H1 (cell line): ENCODE measurements around the gene LYPD6. TPM values are rescaled to one million over a fixed set of nuclear protein-coding genes. Genes with fewer than 3 reads are reported as not detected.

Source experiments
- CTCF ChIA-PET: fragments of 300-600 bp; sonication (Branson Sonifier 250); formaldehyde crosslinking; loops from one replicate; lab custom pipeline; 2021; ENCODE audit not compliant: partially characterized antibody; lab: Charles Lee
- POLR2A ChIA-PET: fragments of 300-600 bp; sonication (Branson Sonifier 250); formaldehyde crosslinking; loops from one replicate; lab custom pipeline; 2021; ENCODE audit warnings: inconsistent platforms; ENCODE audit not compliant: partially characterized antibody; lab: Charles Lee
- DNase-seq, 2 experiments: peaks; one replicate each; pipeline versions ENCODE4 v3.0.0 to v3.0.0-alpha.2; 2010 to 2022; ENCODE audit warnings: low spot score in 2 of 2, low read depth in 1 of 2, mixed read lengths in 1 of 2
- FAIRE-seq: peaks from 2 replicates; lab custom pipeline; 2011; peaks lifted over from hg19 to GRCh38; lab: Jason Lieb, UNC
- H2AFZ ChIP-seq: 2 replicates; pipeline ENCODE4 v1.8.1; 2012; ENCODE audit warnings: low read length, inconsistent platforms
- H2AK5ac ChIP-seq: 2 replicates; pipeline ENCODE4 v1.6.1; 2013; ENCODE audit warnings: low read depth, low read length
- H2BK120ac ChIP-seq: replicated peaks from 2 replicates; pipeline ENCODE3; 2013; ENCODE audit warnings: low read depth, low read length, inconsistent platforms
- H2BK12ac ChIP-seq: 2 replicates; pipeline ENCODE4 v1.6.1; 2013; ENCODE audit warnings: low read depth, low read length
- H2BK15ac ChIP-seq: 2 replicates; pipeline ENCODE4 v1.6.1; 2013; ENCODE audit warnings: low read length
- H2BK20ac ChIP-seq: 2 replicates; pipeline ENCODE4 v1.6.1; 2013; ENCODE audit warnings: low read length
- H2BK5ac ChIP-seq: 2 replicates; pipeline ENCODE4 v1.6.1; 2013; ENCODE audit warnings: low read depth, low read length
- H3K14ac ChIP-seq: 2 replicates; pipeline ENCODE4 v1.6.1; 2013; ENCODE audit warnings: inconsistent platforms; ENCODE audit not compliant: insufficient read length
- H3K18ac ChIP-seq: 2 replicates; pipeline ENCODE4 v1.6.1; 2013; ENCODE audit warnings: low read length; ENCODE audit errors: extremely low read depth
- H3K23ac ChIP-seq: 2 replicates; pipeline ENCODE4 v1.6.1; 2013; ENCODE audit warnings: inconsistent platforms; ENCODE audit not compliant: insufficient read length
- H3K23me2 ChIP-seq: 2 replicates; pipeline ENCODE4 v1.6.1; 2013; ENCODE audit warnings: low read depth, low read length
- H3K27ac ChIP-seq: 2 replicates; pipeline ENCODE4 v1.6.1; 2011; ENCODE audit warnings: low read depth, low read length, inconsistent platforms
- H3K27me3 ChIP-seq, 4 experiments: replicated peaks in 1 of 4; 1 replicate in 1 of 4; 2 replicates in 3 of 4; pipeline versions ENCODE4 v1.6.1 to v1.8.1; 2011 to 2013; ENCODE audit warnings: low read length in 3 of 4, mild to moderate bottlenecking in 3 of 4, inconsistent platforms in 2 of 4, mixed read lengths in 2 of 4, moderate library complexity in 1 of 4; ENCODE audit not compliant: control insufficient read depth in 3 of 4, insufficient read depth in 3 of 4; ENCODE audit errors: extremely low read depth in 1 of 4
- H3K36me3 ChIP-seq, 4 experiments: 2 replicates each; pipeline versions ENCODE4 v1.6.1 to v1.8.1; 2011 to 2013; ENCODE audit warnings: mild to moderate bottlenecking in 4 of 4, low read length in 3 of 4, moderate library complexity in 2 of 4, control low read depth in 1 of 4, inconsistent platforms in 1 of 4; ENCODE audit not compliant: insufficient read depth in 4 of 4, control insufficient read depth in 2 of 4
- H3K4ac ChIP-seq: replicated peaks from 2 replicates; pipeline ENCODE3; 2013; ENCODE audit warnings: low read length, low read depth, mixed read lengths, inconsistent platforms; ENCODE audit not compliant: insufficient read length
- H3K4me1 ChIP-seq, 4 experiments: replicated peaks in 1 of 4; 1 replicate in 1 of 4; 2 replicates in 3 of 4; pipeline versions ENCODE4 v1.6.1 to v1.8.1; 2011 to 2013; ENCODE audit warnings: low read length in 3 of 4, inconsistent platforms in 2 of 4, mixed read lengths in 1 of 4; ENCODE audit not compliant: insufficient read depth in 4 of 4, control insufficient read depth in 3 of 4
- H3K4me2 ChIP-seq, 2 experiments: 2 replicates each; pipeline versions ENCODE4 v1.6.1 to v1.8.1; 2011 to 2013; ENCODE audit warnings: low read depth in 2 of 2, low read length in 2 of 2, control low read depth in 1 of 2, inconsistent platforms in 1 of 2, mild to moderate bottlenecking in 1 of 2; ENCODE audit not compliant: insufficient read depth in 1 of 2
- H3K4me3 ChIP-seq, 4 experiments: fragments of 200-600, 300-600 bp in 1 of 4; sonication (generic), shearing (Covaris generic), sonication (Bioruptor Twin) in 1 of 4; 2 replicates each; pipeline versions ENCODE4 v1.5.1 to v1.8.1; 2011 to 2016; ENCODE audit warnings: low read length in 4 of 4, low read depth in 3 of 4, control low read depth in 2 of 4, inconsistent platforms in 2 of 4, mild to moderate bottlenecking in 2 of 4, mixed read lengths in 1 of 4, moderate library complexity in 1 of 4; ENCODE audit not compliant: insufficient read depth in 2 of 4; ENCODE audit errors: extremely low read depth in 1 of 4
- H3K56ac ChIP-seq: replicated peaks from 2 replicates; pipeline ENCODE3; 2013; ENCODE audit warnings: low read depth, mild to moderate bottlenecking, mixed read lengths, low read length, inconsistent platforms; ENCODE audit not compliant: insufficient read length
- H3K79me1 ChIP-seq: 2 replicates; pipeline ENCODE4 v1.6.1; 2013; ENCODE audit warnings: low read depth, low read length, control low read depth
- H3K79me2 ChIP-seq, 2 experiments: 2 replicates each; pipeline versions ENCODE4 v1.6.1 to v1.8.1; 2012 to 2013; ENCODE audit warnings: low read length in 2 of 2, mild to moderate bottlenecking in 2 of 2, inconsistent platforms in 1 of 2; ENCODE audit not compliant: insufficient read depth in 2 of 2, control insufficient read depth in 1 of 2
- H3K9ac ChIP-seq, 4 experiments: replicated peaks in 1 of 4; 1 replicate in 1 of 4; 2 replicates in 3 of 4; pipeline versions ENCODE4 v1.6.1 to v1.8.1; 2011 to 2013; ENCODE audit warnings: low read depth in 3 of 4, low read length in 3 of 4, control low read depth in 2 of 4, mild to moderate bottlenecking in 2 of 4, moderate library complexity in 2 of 4, inconsistent platforms in 1 of 4; ENCODE audit errors: extremely low read depth in 1 of 4
- H3K9me3 ChIP-seq, 2 experiments: 2 replicates each; pipeline versions ENCODE4 v1.6.1 to v1.8.1; 2012 to 2013; ENCODE audit warnings: mild to moderate bottlenecking in 2 of 2, moderate library complexity in 2 of 2, control low read depth in 1 of 2, inconsistent platforms in 1 of 2, low read depth in 1 of 2, low read length in 1 of 2, mixed read lengths in 1 of 2; ENCODE audit not compliant: insufficient read depth in 2 of 2
- H4K20me1 ChIP-seq, 2 experiments: replicated peaks in 1 of 2; 2 replicates each; pipeline versions ENCODE3 to v1.8.1; 2011 to 2013; ENCODE audit warnings: inconsistent platforms in 2 of 2, low read length in 2 of 2, mild to moderate bottlenecking in 1 of 2; ENCODE audit not compliant: insufficient read depth in 2 of 2, control insufficient read depth in 1 of 2
- H4K5ac ChIP-seq: 2 replicates; pipeline ENCODE4 v1.6.1; 2013; ENCODE audit warnings: low read length, low read depth, mixed read lengths, inconsistent platforms; ENCODE audit not compliant: insufficient read length
- H4K8ac ChIP-seq: 2 replicates; pipeline ENCODE4 v1.8.0; 2013; ENCODE audit warnings: mild to moderate bottlenecking, moderate library complexity, low read length, inconsistent platforms; ENCODE audit not compliant: insufficient read depth; ENCODE audit errors: extremely low read depth
- H4K91ac ChIP-seq: replicated peaks from 2 replicates; pipeline ENCODE3; 2013; ENCODE audit warnings: low read length, mixed read lengths, inconsistent platforms; ENCODE audit not compliant: insufficient read length
- CBX8 ChIP-seq: fragments of 300-800, 300-1000 bp; sonication (generic); IDR thresholded peaks from 2 replicates; pipeline ENCODE4 v1.7.1; 2016; ENCODE audit warnings: low read depth, low read length, borderline replicate concordance
- KDM5A ChIP-seq: fragments of 200-600 bp; IDR thresholded peaks from 2 replicates; pipeline ENCODE4 v1.7.1; 2012; ENCODE audit warnings: mild to moderate bottlenecking, low read length, inconsistent platforms, mixed read lengths
- MAFK ChIP-seq: IDR thresholded peaks from 2 replicates; pipeline ENCODE4 v1.6.1; 2012; ENCODE audit warnings: low read depth, mild to moderate bottlenecking, improper control_type of control experiment, low read length
- RXRA ChIP-seq: IDR thresholded peaks from 2 replicates; pipeline ENCODE4 v1.6.1; 2011; ENCODE audit warnings: low read depth, mild to moderate bottlenecking, low read length, moderate library complexity; ENCODE audit not compliant: insufficient read depth
- TEAD4 ChIP-seq: IDR thresholded peaks from 2 replicates; pipeline ENCODE4 v1.6.1; 2012; ENCODE audit warnings: low read depth, low read length, inconsistent platforms, mixed read lengths
- USF2 ChIP-seq: IDR thresholded peaks from 2 replicates; pipeline ENCODE4 v1.6.1; 2011; ENCODE audit warnings: low read length, improper control_type of control experiment
- WGBS, 2 experiments: shearing (Covaris generic) in 1 of 2; methylation state at CpG; one replicate each; pipeline versions ENCODE4 v1.1.6 to v1.1.7; 2013 to 2015; ENCODE audit warnings: low lambda C conversion rate in 2 of 2, mixed read lengths in 2 of 2, inconsistent platforms in 1 of 2, low coverage in 1 of 2, missing lambda C conversion rate in 1 of 2; ENCODE audit not compliant: insufficient replicate concordance in 2 of 2, insufficient coverage in 1 of 2, insufficient read length in 1 of 2; ENCODE audit errors: extremely low coverage in 1 of 2, missing lambda C conversion rate in 1 of 2; 5-methylcytosine and 5-hydroxymethylcytosine counted together
- polyA plus RNA-seq, 7 experiments: library from polyadenylated mRNA; depleted of rRNA in 3 of 7; stranded (reverse) in 5 of 7; unstranded in 2 of 7; fragments of >200 nt in 5 of 7; fragments of 200-250 nt in 2 of 7; gene quantifications; 1 replicate in 5 of 7; 2 replicates in 1 of 7; 4 replicates in 1 of 7; pipeline versions ENCODE4 v1.2.1 to v1.2.3, GENCODE V29; 2011 to 2013; ENCODE audit warnings: missing spikeins in 2 of 7, mixed read lengths in 2 of 7
- total RNA-seq: library from RNA; stranded (reverse); fragmentation: NEBNext Ultra II Directional; extraction: Animal tissue kit (Norgen Biotek cat#: 25700); gene quantifications from 2 replicates; pipeline ENCODE4 v1.2.1, GENCODE V29; 2021

The LYPD6 gene
- total and polyA plus RNA-seq, 2 of the 8 experiments (the other 6 are each of a cell fraction or from before 2014, with no cell fraction given): 5.6 to 8.9 TPM

GRCh38 chr2:149449017-149449416, 118.6 kb downstream of the LYPD6 start:
- no peak overlapping the region for H2BK5ac ChIP-seq
- no peak overlapping the region for H3K4me3 ChIP-seq
- H3K18ac ChIP-seq: no peak overlapping the region
- H4K8ac ChIP-seq: no peak overlapping the region
- no peaks in the 10 kb centered on the region for H3K79me2 ChIP-seq
- H2AK5ac ChIP-seq: no peak overlapping the region
- no peak overlapping the region for H3K56ac ChIP-seq
- no peak overlapping the region for H4K91ac ChIP-seq
- no peak overlapping the region for H3K9ac ChIP-seq
- peaks cover 0 to 10% (median 0%) of the 10 kb centered on the region in 4 experiments; a peak in 3 of 7 replicates for H3K4me1 ChIP-seq
- no peak overlapping the region for H3K23ac ChIP-seq
- DNase-seq: no peak
- no peak overlapping the region for H2BK120ac ChIP-seq
- H3K36me3 ChIP-seq: no peaks in the 10 kb centered on the region
- H3K23me2 ChIP-seq: no peaks in the 10 kb centered on the region
- H3K9me3 ChIP-seq: no peaks in the 10 kb centered on the region
- H2BK15ac ChIP-seq: no peak overlapping the region
- no peak overlapping the region for H3K4ac ChIP-seq
- H3K27ac ChIP-seq: no peak overlapping the region
- no peak overlapping the region for H4K5ac ChIP-seq
- peaks cover 0 to 6% (median 4%) of the 10 kb centered on the region in 4 experiments; a peak in 3 of 7 replicates for H3K27me3 ChIP-seq
- H3K4me2 ChIP-seq: no peak overlapping the region
- no peaks in the 10 kb centered on the region for H3K79me1 ChIP-seq
- no peak for FAIRE-seq
- H2BK12ac ChIP-seq: no peak overlapping the region
- H4K20me1 ChIP-seq: no peaks in the 10 kb centered on the region
- no peak overlapping the region for H2BK20ac ChIP-seq
- H2AFZ ChIP-seq: no peak overlapping the region
- 95% methylated on average over 5 of the region's 5 CpGs; no CpG with 5 or more reads in 1 of the 2 experiments for WGBS, 2 experiments
- H3K14ac ChIP-seq: no peak overlapping the region
- ChIA-PET POLR2A (no interaction called here), CTCF (no interaction called here)
- TF ChIP-seq CBX8 (no peak), KDM5A (no peak), TEAD4 (no peak), RXRA (no peak), USF2 (no peak), MAFK (no peak)
